ENCODE results near the gene MYO3B. TPM values are rescaled to one million over a fixed set of nuclear protein-coding genes. Genes with fewer than 3 reads are reported as not detected.

MYO3B gene
- total RNA-seq, 1 donor = 0.09 TPM

- no peak for TF ChIP-seq CTCF (IDR thresholded peaks at IDR 0.05; ENCODE audit: insufficient read depth, low read length)
- peak; percentile 29 for DNase-seq (ENCODE audit: low read depth)
- H3K4me3 ChIP-seq (ENCODE audit: low read depth, low read length) = no peak overlapping the region
Measured at GRCh38 chr2:170143045-170143717, 34.8 kb upstream of the MYO3B start.

- TF ChIP-seq CTCF (IDR thresholded peaks at IDR 0.05; ENCODE audit: insufficient read depth, low read length) = no peak
Measured at GRCh38 chr2:170144761-170145160, 33.2 kb upstream of the MYO3B start.

GRCh38 chr2:170145191-170145590 is 32.8 kb upstream of the MYO3B start:
- TF ChIP-seq CTCF (IDR thresholded peaks at IDR 0.05; ENCODE audit: insufficient read depth, low read length) = no peak
- DNase-seq (ENCODE audit: low read depth) = no peak
- no peak overlapping the region for H3K4me3 ChIP-seq (ENCODE audit: low read depth, low read length)

More at GRCh38 chr2:170144761-170145160, 33.2 kb upstream of the MYO3B start:
- DNase-seq (ENCODE audit: low read depth) = no peak
- no peak overlapping the region for H3K4me3 ChIP-seq (ENCODE audit: low read depth, low read length)

- no peak for TF ChIP-seq CTCF (IDR thresholded peaks at IDR 0.05; ENCODE audit: insufficient read depth, low read length)
- DNase-seq (ENCODE audit: low read depth) = no peak
Measured at GRCh38 chr2:170145675-170146432, 32.1 kb upstream of the MYO3B start.

GRCh38 chr2:170146784-170147183 is 31.2 kb upstream of the MYO3B start:
- no peak for TF ChIP-seq CTCF (IDR thresholded peaks at IDR 0.05; ENCODE audit: insufficient read depth, low read length)
- DNase-seq (ENCODE audit: low read depth) = no peak
- H3K4me3 ChIP-seq (ENCODE audit: low read depth, low read length) = no peak overlapping the region

More at GRCh38 chr2:170145675-170146432, 32.1 kb upstream of the MYO3B start:
- no peak overlapping the region for H3K4me3 ChIP-seq (ENCODE audit: low read depth, low read length)

GRCh38 chr2:170147576-170147975 is 30.4 kb upstream of the MYO3B start:
- TF ChIP-seq CTCF (IDR thresholded peaks at IDR 0.05; ENCODE audit: insufficient read depth, low read length) = no peak
- DNase-seq (ENCODE audit: low read depth) = no peak
- no peak overlapping the region for H3K4me3 ChIP-seq (ENCODE audit: low read depth, low read length)

All from fibroblast of the aortic adventitia (primary cell).